ENCODE measurements around the gene ARHGEF4.

The ARHGEF4 gene

DNA sequence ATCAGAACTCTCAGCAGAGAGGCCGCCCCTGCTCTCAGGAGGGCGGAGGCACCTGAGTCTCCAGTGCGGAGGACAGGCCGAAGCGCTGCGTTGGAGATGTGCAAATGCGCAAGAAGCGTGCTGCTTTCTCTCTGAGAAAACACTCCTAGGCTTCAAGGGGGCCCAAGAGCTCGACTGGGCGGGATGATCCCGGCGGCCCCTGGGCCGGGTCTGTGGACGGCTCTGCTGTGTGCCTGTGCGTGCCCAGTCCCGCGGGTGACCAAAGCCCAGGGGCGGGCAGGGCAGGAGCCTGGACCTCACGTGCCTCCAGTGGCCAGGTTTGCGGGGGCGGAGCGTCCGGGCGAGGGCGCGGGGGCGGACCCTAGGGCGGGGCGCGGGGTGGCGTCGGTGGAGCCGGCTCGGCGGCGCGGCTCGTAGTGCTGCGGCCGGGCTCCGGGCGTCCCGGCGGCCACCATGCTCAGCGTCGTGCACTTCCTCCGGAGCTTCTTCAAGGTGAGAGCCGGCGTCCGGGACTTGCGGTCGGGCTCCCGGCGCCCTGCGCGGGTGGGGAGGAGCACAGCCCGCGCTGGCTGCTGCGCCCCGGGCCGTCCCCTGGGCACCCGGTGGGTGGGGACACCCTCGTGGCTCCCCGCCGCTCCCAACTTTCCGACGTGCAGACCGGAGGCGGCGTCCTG, at the start of gene ARHGEF4:
ARHGEF4 (plus strand) TSS at position 414 of the 674 bp plus-strand sequence; CDS start at position 454, 40 bp downstream.
- peak; percentile 44 to 49 for ATAC-seq

DNA sequence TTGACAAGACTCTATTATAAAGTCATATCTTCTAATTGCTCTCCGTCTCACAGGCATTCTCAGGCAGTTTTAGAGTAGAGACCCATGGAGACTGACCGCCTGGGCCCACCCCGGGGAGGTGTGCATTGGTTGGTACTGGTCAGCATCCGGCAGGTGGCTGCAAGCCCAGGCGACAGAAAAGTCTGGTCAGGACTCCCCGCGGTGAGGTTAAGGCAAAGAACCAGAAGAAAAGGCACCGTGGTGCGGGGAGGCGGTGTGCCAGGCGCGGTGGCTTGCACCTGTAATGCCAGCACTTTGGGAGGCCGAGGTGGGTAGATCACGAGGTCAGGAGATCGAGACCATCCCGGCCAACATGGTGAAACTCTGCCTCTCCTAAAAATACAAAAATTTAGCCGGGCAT, 48.9 kb upstream of the ARHGEF4 start:
- ATAC-seq, result no peak

GRCh38 chr2:130790312-130790711, 46.4 kb upstream of the ARHGEF4 start:
- no peak for ATAC-seq

- ATAC-seq, result no peak
Measured at GRCh38 chr2:130790804-130791616, 45.7 kb upstream of the ARHGEF4 start.

DNA sequence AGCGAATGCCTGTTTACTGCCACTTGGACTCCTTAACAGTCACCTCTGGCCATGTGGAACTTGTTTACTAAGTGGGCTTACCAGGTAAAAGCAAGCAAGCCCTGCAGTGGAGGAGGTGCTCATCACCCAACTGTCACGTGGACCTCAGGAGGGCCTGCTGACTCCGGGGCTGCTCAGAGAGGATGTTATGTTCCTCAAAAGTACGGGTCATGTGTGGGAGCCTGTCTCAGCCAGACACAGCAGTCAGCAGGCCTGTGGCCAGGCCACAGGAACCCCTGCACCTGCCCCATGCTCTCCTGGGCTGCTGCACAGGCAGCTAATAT, 45.1 kb upstream of the ARHGEF4 start:
- ATAC-seq, result no peak

DNA sequence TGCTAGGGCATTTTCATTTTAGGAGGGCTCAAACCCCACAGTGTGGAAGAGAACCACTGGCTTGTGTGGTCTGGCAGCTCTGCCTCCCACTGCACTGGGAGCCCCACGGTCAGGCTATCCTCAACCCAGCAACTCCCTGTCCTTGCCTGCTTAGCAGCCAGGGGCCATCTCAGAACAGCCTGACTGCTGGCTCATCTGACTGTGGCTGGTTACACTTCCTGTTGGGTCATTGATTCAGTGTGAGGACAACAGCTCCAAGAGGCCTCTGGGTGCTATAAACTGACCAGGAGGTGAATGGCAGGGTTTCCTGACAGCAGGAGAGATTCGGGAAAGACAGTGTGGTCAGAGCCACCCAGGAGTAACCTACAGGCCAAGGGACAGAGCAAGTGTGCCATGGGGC, 41.3 kb upstream of the ARHGEF4 start:
- ATAC-seq, result no peak

- ATAC-seq, result no peak
Measured at GRCh38 chr2:130796290-130796689, 40.4 kb upstream of the ARHGEF4 start.

- peak; percentile 91 to 95 for ATAC-seq
Measured at GRCh38 chr2:130797493-130798435, 39.0 kb upstream of the ARHGEF4 start.

DNA sequence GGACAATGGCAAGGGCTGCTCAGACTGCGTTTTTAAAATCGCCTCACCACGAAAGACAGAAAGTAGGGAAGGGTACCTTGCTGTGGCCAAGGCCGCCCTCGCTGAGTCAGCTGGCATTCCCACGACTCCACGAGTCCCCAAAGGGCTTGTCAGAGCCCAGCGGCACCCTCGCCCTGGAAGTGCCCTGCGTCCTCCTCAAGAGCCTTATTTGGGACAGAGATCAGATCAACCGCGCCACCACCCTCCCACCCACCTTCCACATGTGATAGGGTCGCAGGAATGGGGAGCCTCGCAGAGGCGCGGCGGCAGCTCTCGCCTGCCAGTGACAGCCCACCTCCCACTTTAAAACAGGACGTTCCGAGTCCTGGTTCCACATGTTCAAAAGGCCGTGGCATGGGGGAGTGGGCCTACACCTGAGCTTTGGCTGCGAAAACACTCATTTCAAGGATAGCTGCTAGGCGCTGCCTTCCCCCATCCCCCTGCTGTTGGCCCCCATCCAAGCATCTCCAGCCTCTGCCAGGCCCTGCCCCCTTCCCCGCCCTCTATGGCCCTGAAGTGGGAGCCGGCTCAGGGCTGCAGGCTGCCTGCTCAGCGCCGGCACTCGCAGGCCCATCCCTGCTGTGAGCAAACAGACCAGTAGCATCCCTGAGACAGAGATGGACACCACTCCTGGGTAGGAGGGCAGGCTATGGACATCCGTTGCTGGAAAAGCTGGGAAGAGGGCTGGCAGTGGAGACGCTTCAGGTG, 38.1 kb upstream of the ARHGEF4 start:
- ATAC-seq, result no peak

DNA sequence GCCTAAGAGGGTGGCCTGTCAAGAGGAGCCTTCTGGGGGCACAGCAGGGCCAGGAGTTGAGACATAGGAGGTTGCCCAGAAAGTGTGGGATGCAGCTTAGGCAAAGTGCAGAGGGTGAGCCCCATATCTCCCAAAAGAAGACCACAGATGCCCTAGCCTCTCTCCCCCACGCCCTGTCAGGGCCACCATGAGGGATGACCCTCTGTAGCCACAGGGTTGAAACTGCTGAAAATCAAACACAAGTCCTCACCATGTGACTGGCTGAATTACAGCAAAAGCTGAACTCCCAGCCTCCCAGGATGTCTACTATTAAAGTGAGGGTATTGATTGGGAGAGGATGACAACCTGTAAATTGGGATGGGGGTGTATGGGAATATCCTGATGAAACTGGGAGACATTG, 37.4 kb upstream of the ARHGEF4 start:
- ATAC-seq, result no peak

- peak in 1 of 2 donors; percentile 12 for ATAC-seq
Measured at GRCh38 chr2:130805613-130806012, 31.1 kb upstream of the ARHGEF4 start.

GRCh38 chr2:130806370-130806769, 30.3 kb upstream of the ARHGEF4 start:
- peak in 1 of 2 donors; percentile 37 for ATAC-seq

DNA sequence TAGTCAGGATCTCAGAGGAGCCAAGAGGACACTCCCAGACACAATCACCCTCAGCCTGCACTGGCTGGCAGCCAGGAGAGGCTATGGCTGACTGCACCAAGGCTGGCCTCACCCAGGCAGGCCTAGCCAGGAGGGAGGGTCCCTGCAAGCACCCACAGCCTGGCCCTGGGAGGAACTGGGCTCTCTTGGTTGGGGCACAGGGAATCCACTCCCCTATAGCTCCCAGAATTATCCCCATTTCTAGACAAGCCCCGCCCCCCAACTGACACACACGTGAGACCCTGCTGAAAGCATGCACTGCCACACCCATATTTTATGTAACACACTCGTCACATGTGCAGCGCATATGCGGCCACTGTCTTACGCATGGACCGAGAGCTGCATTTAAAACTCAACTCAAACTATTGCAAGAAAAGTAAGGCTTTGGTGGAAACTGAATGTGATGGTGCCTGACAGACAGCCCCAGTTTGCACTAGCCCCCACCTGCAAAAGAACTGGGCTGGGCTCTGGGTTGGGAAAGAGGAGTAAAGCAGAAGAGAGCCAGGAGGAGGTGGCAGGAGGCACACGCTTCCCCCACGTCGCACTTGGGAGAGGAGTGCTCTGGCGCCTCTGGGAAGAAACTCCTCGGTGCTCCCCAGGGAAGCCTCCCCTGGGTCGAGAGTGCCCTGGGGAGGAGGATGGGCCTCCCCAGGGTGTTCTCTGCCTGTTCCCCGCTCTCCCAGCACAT, 28.9 kb upstream of the ARHGEF4 start:
- no peak for ATAC-seq

DNA sequence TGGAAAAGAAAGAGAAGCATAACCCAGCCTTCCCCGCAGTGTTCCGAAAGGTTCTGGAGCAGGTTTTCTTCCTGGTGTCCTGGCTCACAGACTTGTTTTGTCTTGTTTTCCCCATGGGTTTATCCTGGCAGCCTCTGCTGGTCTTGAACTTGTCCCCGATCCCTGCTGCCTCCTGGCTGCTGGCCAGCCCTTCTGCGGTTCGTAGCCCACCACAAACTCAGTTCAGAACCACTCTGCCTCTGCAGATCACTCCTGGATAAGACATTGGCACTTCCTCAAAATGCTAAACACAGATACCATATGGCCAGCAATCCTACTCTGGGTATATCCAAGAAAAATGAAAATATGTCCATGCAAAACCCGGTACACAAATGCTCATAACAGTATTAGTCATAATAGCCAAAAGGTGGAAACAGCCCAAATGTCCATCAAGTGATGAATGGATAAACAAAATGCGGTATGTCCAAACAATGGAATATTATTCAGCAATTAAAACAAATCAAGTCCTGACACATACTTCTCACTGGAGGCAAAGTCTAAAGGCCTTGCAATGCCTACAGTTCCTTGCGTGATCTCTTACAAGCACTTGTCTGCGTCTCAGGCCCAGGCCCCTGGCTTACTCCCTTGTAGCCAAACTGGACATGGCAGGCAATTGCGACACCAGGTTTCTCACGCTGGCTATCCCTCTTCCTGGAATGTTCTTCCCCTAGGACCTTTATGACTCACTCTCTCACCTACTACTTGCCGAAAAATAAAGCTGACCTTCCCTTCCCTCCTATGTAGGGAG, 28.0 kb upstream of the ARHGEF4 start:
- ATAC-seq, result no peak

DNA sequence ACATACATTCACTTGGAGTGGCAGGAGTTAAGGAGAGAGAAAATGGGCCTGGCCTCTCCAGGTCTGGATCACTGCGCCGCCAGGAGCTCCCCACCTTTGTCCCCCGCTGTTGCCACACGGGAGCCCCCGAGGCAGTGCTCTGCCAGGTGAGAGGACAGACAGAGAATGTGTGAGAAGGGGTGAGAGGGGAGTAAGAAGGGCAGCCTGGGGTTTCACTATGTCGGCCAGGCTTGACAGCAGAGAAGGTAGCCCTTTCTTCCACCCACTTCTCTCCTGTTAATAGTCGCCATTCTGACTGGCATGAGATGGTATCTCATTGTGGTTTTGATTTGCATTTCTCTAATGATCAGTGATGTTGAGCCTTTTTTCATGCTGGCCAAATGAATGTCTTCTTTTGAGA, 26.2 kb upstream of the ARHGEF4 start:
- no peak for ATAC-seq

- no peak for ATAC-seq
Measured at GRCh38 chr2:130813722-130814121, 23.0 kb upstream of the ARHGEF4 start.

- no peak for ATAC-seq
Measured at GRCh38 chr2:130814931-130815680, 21.6 kb upstream of the ARHGEF4 start.

DNA sequence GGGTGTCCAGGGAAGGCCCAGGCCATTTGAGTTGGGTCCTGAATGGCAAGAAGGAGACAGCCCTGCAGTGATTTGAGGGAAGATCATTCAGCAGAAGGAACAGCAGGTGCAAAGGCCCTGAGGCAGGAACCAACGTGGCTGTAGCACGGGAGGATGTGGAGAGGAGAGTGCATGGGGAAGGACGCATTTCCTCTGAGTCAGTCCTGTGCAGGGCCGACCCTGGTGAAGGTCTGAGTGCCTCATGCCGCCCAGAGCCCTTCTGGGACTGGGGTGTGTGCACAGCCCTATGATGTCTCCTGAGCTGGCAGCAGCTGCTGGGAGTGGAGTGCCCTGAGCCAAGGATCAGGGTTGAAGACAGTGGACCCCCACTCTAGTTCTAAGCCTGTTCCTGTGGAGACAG, 17.9 kb upstream of the ARHGEF4 start:
- ATAC-seq, result peak in 1 of 2 donors; percentile 42

DNA sequence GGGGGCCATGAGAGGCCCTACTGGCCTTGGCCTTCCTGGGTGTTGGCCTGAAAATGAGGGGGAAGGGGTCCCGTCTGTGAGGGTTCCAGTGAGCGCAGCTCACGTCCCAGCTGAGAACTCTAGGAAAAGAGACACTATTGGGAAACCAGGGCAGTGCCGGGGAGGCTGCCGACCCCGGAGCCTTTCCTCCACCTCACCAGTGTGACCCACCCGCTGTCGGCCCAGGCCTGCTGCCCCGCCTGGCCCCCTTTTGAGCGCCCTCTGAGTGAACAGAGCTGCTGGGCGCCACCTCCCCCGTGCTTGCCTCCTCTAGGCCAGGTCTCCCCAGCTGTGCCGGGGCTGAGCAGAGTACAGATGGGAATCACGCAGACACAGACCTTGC, 17.5 kb upstream of the ARHGEF4 start:
- ATAC-seq, result no peak

GRCh38 chr2:130819608-130820278, 17.0 kb upstream of the ARHGEF4 start:
- no peak for ATAC-seq

Data from activated CD4-positive, CD25-positive, alpha-beta regulatory T cell treated with anti-CD3 and anti-CD28 coated beads, Interleukin-2, amount 50 U/mL, for 24 hours (primary cell).